ENCODE results near the gene ACOXL.
A peak's percentile ranks its signal among the peaks of the same experiment; 100 is the strongest.
"Not testable (repeated sequence)": the region's sequence is repeated elsewhere in the genome, so short reads cannot be mapped to it uniquely, and the experiment has no call there.

ACOXL gene

GRCh38 chr2:111057045-111057444 lies 324.7 kb downstream of the ACOXL start:
- DNase-seq (ENCODE audit: low read depth, low spot score), result no peak

GRCh38 chr2:111057721-111058120 lies 325.3 kb downstream of the ACOXL start:
- no peak for DNase-seq (ENCODE audit: low read depth, low spot score)

- no peak for DNase-seq (ENCODE audit: low read depth, low spot score)
Observed at GRCh38 chr2:111058264-111058663, 325.9 kb downstream of the ACOXL start.

- DNase-seq (ENCODE audit: low read depth, low spot score), result no peak
Observed at GRCh38 chr2:111061191-111061590, 328.8 kb downstream of the ACOXL start.

- no peak for DNase-seq (ENCODE audit: low read depth, low spot score)
Observed at GRCh38 chr2:111062417-111062816, 330.0 kb downstream of the ACOXL start.

GRCh38 chr2:111066062-111066593 lies 333.8 kb downstream of the ACOXL start:
- no peak for DNase-seq (ENCODE audit: low read depth, low spot score)

- no peak for DNase-seq (ENCODE audit: low read depth, low spot score)
Observed at GRCh38 chr2:111068435-111069058, 336.2 kb downstream of the ACOXL start.

GRCh38 chr2:111069722-111070121 lies 337.3 kb downstream of the ACOXL start:
- no peak for DNase-seq (ENCODE audit: low read depth, low spot score)

- peak; percentile 71 for DNase-seq (ENCODE audit: low read depth, low spot score)
Observed at GRCh38 chr2:111071600-111072171, 339.3 kb downstream of the ACOXL start.

GRCh38 chr2:111072220-111072871 lies 340.0 kb downstream of the ACOXL start:
- peak; percentile 62 for DNase-seq (ENCODE audit: low read depth, low spot score)

GRCh38 chr2:111082659-111083058 lies 350.3 kb downstream of the ACOXL start:
- DNase-seq (ENCODE audit: low read depth, low spot score), result not testable (repeated sequence)

GRCh38 chr2:111091811-111092211 lies 359.4 kb downstream of the ACOXL start:
- DNase-seq (ENCODE audit: low read depth, low spot score), result no peak

GRCh38 chr2:111094691-111095090 lies 362.3 kb downstream of the ACOXL start:
- no peak for DNase-seq (ENCODE audit: low read depth, low spot score)

GRCh38 chr2:111095434-111095833 lies 363.1 kb downstream of the ACOXL start:
- DNase-seq (ENCODE audit: low read depth, low spot score), result no peak

GRCh38 chr2:111099402-111099801 lies 367.0 kb downstream of the ACOXL start:
- no peak for DNase-seq (ENCODE audit: low read depth, low spot score)

- no peak for DNase-seq (ENCODE audit: low read depth, low spot score)
Observed at GRCh38 chr2:111100087-111100764, 367.9 kb downstream of the ACOXL start.

- DNase-seq (ENCODE audit: low read depth, low spot score), result no peak
Observed at GRCh38 chr2:111100765-111101162, 368.4 kb downstream of the ACOXL start.

GRCh38 chr2:111101592-111101991 lies 369.2 kb downstream of the ACOXL start:
- no peak for DNase-seq (ENCODE audit: low read depth, low spot score)

- no peak for DNase-seq (ENCODE audit: low read depth, low spot score)
Observed at GRCh38 chr2:111102216-111102615, 369.8 kb downstream of the ACOXL start.

GRCh38 chr2:111105926-111106325 lies 373.6 kb downstream of the ACOXL start:
- no peak for DNase-seq (ENCODE audit: low read depth, low spot score)

GRCh38 chr2:111106706-111107105 lies 374.3 kb downstream of the ACOXL start:
- no peak for DNase-seq (ENCODE audit: low read depth, low spot score)

GRCh38 chr2:111108745-111109271 lies 376.4 kb downstream of the ACOXL start:
- DNase-seq (ENCODE audit: low read depth, low spot score), result no peak
